Osteoblast (primary cell): ENCODE results near the gene TRAPPC10. TPM values are rescaled to one million over a fixed set of nuclear protein-coding genes. Genes with fewer than 3 reads are reported as not detected.
A peak's percentile ranks its signal among the peaks of the same experiment; 100 is the strongest.

Experiments used
- DNase-seq: peaks from one replicate; pipeline ENCODE4 v3.0.0; 2011; ENCODE audit warnings: low spot score, mixed read lengths; ENCODE audit not compliant: insufficient read length; ENCODE audit errors: missing footprints
- H2AFZ ChIP-seq: 2 replicates; pipeline ENCODE4 v1.6.0; 2011; ENCODE audit warnings: mild to moderate bottlenecking, low read length
- H3K27ac ChIP-seq: 2 replicates; pipeline ENCODE4 v1.5.1; 2011; ENCODE audit warnings: mild to moderate bottlenecking, low read depth, low read length, moderate library complexity
- H3K27me3 ChIP-seq: 2 replicates; pipeline ENCODE4 v1.6.0; 2012; ENCODE audit warnings: mild to moderate bottlenecking, control low read depth, inconsistent platforms, low read length, moderate library complexity; ENCODE audit not compliant: insufficient read depth
- H3K36me3 ChIP-seq: 2 replicates; pipeline ENCODE4 v1.5.1; 2011; ENCODE audit warnings: mild to moderate bottlenecking, low read length, control low read depth, moderate library complexity; ENCODE audit not compliant: insufficient read depth
- H3K4me1 ChIP-seq: 2 replicates; pipeline ENCODE4 v1.5.1; 2011; ENCODE audit warnings: mild to moderate bottlenecking, low read length, control low read depth, moderate library complexity; ENCODE audit not compliant: insufficient read depth
- H3K4me2 ChIP-seq: 2 replicates; pipeline ENCODE4 v1.6.0; 2011; ENCODE audit warnings: mild to moderate bottlenecking, low read length; ENCODE audit not compliant: insufficient read depth
- H3K4me3 ChIP-seq: fragments of 200-600 bp; sonication (generic); 3 replicates; pipeline ENCODE4 v1.5.1; 2012; ENCODE audit warnings: mild to moderate bottlenecking, low read length, inconsistent platforms; ENCODE audit not compliant: insufficient read depth
- H3K79me2 ChIP-seq: 2 replicates; pipeline ENCODE4 v1.6.0; 2012; ENCODE audit warnings: mild to moderate bottlenecking, low read length, control low read depth, inconsistent platforms; ENCODE audit not compliant: insufficient read depth
- H3K9me3 ChIP-seq: 2 replicates; pipeline ENCODE4 v1.5.1; 2011; ENCODE audit warnings: low read depth, low read length, control low read depth
- H4K20me1 ChIP-seq: 2 replicates; pipeline ENCODE4 v1.6.0; 2012; ENCODE audit warnings: mild to moderate bottlenecking, low read length, control low read depth; ENCODE audit not compliant: insufficient read depth
- total RNA-seq: library from RNA; depleted of rRNA; stranded (reverse); fragments of >200 nt; gene quantifications from 2 replicates; pipeline ENCODE4 v1.2.3, GENCODE V29; 2012
- TF ChIP-seq, protein P1 (sequence below): IDR thresholded peaks from 2 replicates; pipeline ENCODE4 v1.5.1; 2011; ENCODE audit warnings: mild to moderate bottlenecking, low read depth, low read length, moderate library complexity; ENCODE audit errors: extremely low read depth

The TRAPPC10 gene
- total RNA-seq, 1 donor, result 36.2 TPM

DNA sequence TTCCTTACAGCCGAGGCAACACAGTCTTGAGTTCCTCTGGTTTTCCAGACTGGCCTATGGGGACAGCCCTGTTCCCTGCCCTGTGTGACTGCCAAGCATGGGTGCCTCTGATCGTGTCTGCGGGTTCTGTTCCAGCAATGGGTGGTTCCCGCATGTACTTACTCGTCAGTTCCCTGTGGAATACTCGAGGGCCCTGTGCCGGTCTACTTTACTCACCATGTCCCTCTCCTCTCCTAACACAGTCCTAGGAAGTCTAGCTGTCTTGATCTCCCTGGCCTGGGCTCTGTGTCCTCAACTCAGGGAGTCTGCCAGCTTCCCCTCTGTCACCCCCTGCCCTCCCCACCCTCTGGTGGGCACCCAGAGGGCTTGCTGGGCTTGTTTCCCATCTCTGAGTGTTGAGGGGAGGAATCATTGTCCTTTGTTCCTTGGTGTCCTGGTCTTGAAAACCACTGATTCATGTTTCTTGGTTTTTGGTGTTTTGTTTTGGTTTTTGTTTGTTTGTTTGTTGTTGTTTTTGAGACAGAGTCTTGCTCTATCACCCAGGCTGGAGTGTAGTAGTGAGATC, 36.0 kb downstream of the TRAPPC10 start:
- Histone ChIP-seq H3K9me3 (no peaks in the 10 kb centered on the region), H3K4me3 (no peak overlapping the region), H3K4me2 (no peak overlapping the region), H3K27ac (no peak overlapping the region), H3K4me1 (peaks cover 37% of the 10 kb centered on the region), H4K20me1 (peaks cover 10% of the 10 kb centered on the region), H3K36me3 (peaks cover 15% of the 10 kb centered on the region), H3K79me2 (peaks cover 73% of the 10 kb centered on the region), H3K27me3 (no peaks in the 10 kb centered on the region), H2AFZ (no peak overlapping the region)
- DNase-seq, result peak; percentile 80
- TF ChIP-seq, protein P1, sequence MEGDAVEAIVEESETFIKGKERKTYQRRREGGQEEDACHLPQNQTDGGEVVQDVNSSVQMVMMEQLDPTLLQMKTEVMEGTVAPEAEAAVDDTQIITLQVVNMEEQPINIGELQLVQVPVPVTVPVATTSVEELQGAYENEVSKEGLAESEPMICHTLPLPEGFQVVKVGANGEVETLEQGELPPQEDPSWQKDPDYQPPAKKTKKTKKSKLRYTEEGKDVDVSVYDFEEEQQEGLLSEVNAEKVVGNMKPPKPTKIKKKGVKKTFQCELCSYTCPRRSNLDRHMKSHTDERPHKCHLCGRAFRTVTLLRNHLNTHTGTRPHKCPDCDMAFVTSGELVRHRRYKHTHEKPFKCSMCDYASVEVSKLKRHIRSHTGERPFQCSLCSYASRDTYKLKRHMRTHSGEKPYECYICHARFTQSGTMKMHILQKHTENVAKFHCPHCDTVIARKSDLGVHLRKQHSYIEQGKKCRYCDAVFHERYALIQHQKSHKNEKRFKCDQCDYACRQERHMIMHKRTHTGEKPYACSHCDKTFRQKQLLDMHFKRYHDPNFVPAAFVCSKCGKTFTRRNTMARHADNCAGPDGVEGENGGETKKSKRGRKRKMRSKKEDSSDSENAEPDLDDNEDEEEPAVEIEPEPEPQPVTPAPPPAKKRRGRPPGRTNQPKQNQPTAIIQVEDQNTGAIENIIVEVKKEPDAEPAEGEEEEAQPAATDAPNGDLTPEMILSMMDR, result no peak

DNA sequence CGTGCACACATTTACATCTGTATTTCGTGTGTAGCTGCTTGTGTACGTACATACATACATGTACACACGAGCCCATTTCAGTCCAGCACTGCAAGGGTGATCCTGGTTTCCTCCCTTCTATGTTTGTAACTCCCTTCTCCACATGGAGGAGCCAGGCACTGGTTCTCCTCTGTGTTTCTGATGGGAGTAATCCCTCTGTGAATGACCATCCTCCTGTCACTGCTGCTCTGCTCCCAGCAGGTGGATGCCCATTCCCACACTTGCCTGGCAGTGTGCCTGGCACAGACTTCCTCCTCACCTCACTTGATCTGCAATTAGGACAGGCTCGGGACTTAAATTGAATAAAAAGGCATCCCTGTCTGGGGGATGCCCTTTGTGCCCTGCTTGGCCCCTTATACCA, 37.1 kb downstream of the TRAPPC10 start:
- H3K36me3 ChIP-seq, result peaks cover 11% of the 10 kb centered on the region
- TF ChIP-seq, protein P1, result no peak

DNA sequence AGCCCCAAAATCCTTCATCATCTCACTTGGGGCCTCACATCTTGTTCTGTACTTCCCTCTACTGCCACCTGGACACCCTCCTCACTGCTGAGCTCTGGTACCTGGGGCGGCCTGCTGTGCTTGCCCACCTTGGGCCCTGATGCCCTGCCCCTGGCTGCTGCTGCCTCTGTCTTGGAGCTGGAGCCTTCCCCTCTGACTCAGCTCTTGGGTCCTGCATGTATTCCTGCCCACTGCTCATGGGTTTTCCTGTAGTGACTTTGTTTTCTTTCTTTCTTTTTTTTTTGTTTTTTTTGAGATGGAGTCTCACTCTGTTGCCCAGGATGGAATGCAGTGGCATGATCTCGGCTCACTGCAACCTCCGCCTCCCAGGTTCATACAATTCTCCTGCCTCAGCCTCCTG, 37.5 kb downstream of the TRAPPC10 start:
- TF ChIP-seq, protein P1, result no peak
- peaks cover 76% of the 10 kb centered on the region for H3K79me2 ChIP-seq
- H3K4me2 ChIP-seq, result no peak overlapping the region
- peaks cover 11% of the 10 kb centered on the region for H3K36me3 ChIP-seq
- no peak overlapping the region for H2AFZ ChIP-seq
- H4K20me1 ChIP-seq, result peaks cover 7% of the 10 kb centered on the region
- peak; percentile 87 for DNase-seq
- peaks cover 39% of the 10 kb centered on the region for H3K4me1 ChIP-seq
- H3K9me3 ChIP-seq, result no peaks in the 10 kb centered on the region
- no peak overlapping the region for H3K4me3 ChIP-seq
- no peaks in the 10 kb centered on the region for H3K27me3 ChIP-seq
- H3K27ac ChIP-seq, result peak overlapping the region; percentile 94

More for the DNA sequence above, 37.1 kb downstream of the TRAPPC10 start:
- Histone ChIP-seq H3K4me1 (peaks cover 37% of the 10 kb centered on the region), H3K79me2 (peaks cover 76% of the 10 kb centered on the region), H3K9me3 (no peaks in the 10 kb centered on the region), H4K20me1 (peaks cover 7% of the 10 kb centered on the region), H2AFZ (no peak overlapping the region), H3K4me3 (no peak overlapping the region), H3K4me2 (no peak overlapping the region), H3K27ac (peak overlapping the region; percentile 42), H3K27me3 (no peaks in the 10 kb centered on the region)
- DNase-seq, result peak; percentile 42

DNA sequence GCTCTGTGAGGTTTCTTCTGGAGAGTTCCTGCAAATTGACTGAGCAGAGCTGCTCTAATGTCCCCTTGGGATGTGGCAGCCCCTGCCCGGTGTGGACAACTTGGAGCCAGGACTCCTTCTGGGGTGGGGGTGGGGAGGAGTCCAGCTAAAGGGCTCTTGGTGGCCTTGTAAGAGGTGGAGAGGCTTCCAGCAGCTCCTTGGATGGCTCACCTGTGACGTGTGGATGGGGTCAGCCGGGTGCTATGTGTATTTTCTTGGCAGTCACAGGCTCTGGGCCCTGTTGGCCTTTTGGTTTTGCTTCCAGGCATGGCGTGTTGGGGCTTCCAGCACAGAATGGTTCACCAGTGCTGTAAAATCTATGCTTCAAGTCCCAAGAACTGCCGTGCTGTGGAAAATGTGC, 38.2 kb downstream of the TRAPPC10 start:
- Histone ChIP-seq H3K4me2 (no peak overlapping the region), H3K9me3 (no peaks in the 10 kb centered on the region), H3K36me3 (peaks cover 12% of the 10 kb centered on the region), H3K27me3 (no peaks in the 10 kb centered on the region), H3K79me2 (peaks cover 80% of the 10 kb centered on the region), H3K4me3 (no peak overlapping the region), H4K20me1 (peaks cover 7% of the 10 kb centered on the region), H2AFZ (no peak overlapping the region), H3K27ac (peak overlapping the region; percentile 94), H3K4me1 (peaks cover 44% of the 10 kb centered on the region)
- TF ChIP-seq, protein P1, result no peak
- no peak for DNase-seq
